Activated CD8-positive, alpha-beta memory T cell treated with anti-CD3 and anti-CD28 coated beads for 1 hour (primary cell): ENCODE data around the gene HOXB7.

Experiments
- DNase-seq, 2 donors: peaks; one replicate each; pipeline ENCODE4 v3.0.0-alpha.2; 2020; ENCODE audit warnings: low read depth in 1 of 2; ENCODE audit errors: extremely low read depth in 1 of 2

The HOXB7 gene

DNA sequence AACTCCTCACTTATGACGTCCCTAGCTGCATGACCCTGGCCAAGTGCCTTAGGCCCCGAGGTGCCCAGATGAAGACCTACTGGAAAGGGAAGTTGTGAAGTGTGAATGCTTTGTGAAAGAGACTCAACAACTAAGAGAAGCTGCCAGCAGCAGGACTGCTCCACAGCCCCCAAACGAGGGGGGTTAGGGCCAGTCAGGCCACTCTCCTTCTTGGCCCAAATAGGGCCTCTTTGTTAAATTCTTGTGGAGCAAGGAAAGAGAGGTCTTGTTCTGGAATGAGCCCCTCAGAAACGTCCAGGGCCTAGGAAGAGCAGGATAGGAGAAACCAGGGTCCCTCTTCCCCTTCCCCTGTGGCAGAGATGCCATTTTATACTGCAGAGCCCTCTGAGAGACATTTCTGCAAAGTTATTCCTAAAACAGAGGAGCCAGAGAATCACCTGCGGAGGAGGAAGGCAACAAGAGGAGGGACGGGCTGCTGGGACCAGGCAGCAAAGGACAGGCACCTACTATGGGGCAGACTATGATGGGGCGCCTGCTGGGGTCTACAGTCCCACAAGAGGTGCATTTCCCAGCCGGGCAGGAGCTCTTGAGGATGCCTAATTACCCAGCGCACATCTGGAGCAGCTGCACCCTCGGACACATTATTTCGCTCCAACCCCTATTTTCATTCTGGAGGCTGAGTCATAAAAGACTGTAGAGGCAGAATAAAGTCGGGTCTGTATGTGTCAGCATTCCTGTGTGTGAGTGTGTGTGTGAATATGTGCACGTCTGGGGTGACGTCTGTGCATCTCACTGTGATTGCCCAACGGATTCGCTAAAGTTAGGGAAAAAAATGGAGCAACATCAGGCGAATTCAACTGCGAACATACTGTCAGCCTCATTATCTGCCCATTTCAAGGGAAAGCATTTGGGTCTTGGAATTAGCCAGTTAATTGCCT lies 26.8 kb upstream of the HOXB7 start:
- DNase-seq = no peak

DNA sequence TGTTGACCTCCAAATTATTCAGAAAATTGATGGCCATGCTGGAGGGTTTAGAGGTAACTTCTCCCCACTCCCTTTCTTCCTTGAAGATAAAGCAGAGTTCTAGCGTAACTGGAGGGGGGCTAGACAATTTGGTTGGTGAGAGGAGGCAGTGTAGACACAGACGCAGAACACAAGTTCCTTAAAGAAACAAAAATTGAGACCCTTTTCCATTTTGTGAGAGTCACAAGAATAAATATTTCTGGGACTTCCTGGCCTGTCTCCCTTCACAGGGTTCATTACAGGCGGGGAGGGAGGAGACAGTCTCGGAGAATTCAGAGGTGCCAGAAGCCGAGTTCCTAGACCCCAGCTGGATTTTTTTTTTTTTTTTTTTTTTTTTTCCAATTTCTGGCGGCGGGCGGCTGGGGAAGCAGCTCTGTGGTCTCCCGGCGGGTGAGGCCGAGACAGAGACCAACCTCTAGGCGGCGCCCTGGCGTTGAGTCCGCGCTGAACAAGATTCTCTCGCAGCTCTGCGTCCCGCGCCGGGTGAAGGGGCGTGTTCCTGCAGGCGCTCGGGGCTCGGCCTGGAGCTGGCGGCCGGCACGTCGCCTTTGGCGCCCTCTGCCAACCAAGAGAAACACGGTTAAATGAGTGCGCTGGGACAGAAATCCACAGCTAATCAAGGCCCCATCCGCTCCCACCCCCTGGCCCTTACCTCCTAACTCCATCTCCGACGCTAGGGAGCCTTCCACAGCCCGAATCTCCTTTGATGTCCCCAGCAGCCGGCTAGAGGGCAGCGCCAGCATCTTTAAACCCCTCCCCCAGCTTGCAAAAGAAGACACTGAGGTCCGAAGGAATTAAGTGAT lies 25.6 kb upstream of the HOXB7 start:
- DNase-seq = peak in 1 of 2 donors; percentile 52

DNA sequence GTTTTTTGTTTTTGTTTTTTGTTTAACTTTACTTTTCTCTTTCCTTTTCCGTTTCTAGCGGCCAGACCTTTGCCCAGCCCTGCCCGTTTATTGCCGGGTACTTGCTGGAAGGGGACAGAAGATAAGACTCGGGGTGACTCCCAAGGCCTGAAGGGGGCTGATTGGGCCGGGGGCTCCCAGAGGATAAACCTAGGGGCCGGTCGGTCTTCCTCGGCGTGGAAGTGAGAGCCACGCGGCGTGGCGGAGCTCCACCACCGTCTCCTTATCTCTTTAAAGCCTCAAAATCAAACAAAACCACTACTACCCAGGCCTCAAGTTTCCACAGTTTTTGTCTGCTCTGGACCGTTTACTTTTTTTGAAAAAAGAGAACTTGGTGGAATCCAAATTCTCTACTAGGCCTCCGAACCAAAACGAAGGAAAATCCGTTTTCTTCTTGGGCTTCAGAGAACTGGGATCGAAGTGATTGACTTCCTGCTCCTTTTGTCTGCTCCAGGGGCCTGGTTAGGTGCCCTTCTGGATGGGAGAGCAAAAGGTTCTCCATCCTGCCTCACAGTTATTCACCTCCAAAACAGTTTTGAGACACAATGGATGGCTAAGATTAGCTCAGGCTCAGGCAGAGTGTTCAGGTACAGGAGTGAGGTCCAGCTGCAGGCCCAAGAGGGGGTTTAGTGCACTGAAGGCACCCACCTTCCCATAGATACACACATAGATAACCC lies 23.8 kb upstream of the HOXB7 start:
- no peak for DNase-seq

GRCh38 chr17:48633266-48633677 lies 22.5 kb upstream of the HOXB7 start:
- DNase-seq = no peak

- no peak for DNase-seq
Measured at GRCh38 chr17:48632579-48633265, 21.9 kb upstream of the HOXB7 start.

DNA sequence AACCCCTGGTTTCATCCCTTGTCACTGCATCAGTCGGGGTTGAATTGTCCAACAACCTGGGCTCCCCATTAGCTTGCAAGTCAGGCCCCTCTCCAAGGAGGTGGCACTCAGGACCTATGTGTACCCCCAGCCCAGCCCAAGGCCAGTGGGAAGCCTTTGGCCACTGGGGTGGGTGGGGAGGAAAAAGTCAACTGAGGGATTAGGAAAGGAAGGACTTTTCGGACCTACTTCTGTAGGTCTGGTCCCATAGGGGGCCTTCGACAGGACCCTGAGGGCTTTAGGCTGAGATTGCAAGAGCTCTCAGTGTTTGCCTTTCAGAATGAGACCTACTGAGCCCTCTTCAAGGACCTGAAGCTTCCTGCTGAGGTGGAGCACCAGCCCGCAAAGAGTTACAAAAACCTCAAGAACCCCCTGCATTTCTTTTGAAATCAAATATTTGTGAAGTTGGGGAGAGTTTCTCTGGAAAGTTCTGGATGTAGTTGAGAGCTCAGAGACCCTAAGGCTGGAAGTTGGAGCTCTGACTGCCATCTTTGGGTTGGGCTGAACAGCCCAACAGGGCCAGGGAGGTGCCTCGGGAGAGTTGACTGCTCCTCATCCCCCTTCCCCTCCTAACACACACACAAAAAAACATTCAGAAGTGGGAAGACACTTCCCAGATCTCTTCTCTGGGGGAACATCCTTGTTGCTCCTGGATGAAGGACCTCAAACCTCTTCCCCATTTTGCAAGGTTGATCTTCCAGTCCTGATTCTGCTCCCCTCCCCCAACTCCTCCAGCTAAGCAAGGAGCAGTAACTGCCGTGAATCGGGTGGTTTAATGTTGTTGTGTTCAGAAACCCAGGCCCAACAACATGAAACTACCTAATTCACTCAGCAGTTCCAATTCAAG lies 21.1 kb upstream of the HOXB7 start:
- DNase-seq = no peak

GRCh38 chr17:48630925-48631692 lies 20.3 kb upstream of the HOXB7 start:
- no peak for DNase-seq

DNA sequence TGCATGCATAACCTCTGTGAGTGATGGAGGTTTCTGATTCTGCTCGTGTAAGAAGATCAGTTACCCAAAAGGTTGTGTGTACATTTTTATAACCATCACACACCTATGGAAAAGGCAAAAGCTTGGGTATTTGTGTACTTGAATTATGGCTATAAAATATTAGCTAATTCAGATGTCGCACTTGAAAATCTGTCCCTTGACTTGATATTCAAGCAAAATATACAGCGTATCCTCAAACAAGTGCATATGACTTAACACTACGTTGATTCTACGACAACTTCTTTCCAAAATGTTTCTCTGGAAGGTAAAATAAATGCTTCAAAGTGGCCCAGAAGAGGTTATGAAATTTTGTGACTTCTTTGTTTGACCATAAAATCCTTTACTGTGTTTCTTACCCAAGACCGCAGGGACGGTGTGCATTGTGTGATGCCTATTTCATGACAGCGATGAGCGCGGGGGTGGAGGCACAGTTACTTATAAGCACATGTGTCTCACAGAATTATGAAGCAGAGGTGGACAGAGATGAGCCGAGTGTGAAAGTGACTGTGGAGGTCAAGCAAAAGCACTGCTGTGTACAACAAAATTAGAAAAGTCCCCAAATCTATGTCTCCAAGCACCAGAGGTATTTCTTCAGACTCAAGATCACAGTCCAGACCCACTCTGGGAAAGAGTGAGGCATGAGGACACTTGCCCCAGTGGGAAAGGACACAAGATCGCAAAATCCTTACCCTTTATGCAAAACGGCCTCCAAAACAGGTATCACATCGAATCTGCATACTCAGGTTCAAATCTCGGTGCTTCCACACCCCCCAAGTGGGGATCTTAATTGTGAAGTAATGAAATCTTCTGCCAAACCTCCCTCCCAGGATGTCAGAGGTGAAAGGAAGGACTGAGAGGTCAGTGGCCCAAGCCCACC lies 19.4 kb upstream of the HOXB7 start:
- DNase-seq = no peak

DNA sequence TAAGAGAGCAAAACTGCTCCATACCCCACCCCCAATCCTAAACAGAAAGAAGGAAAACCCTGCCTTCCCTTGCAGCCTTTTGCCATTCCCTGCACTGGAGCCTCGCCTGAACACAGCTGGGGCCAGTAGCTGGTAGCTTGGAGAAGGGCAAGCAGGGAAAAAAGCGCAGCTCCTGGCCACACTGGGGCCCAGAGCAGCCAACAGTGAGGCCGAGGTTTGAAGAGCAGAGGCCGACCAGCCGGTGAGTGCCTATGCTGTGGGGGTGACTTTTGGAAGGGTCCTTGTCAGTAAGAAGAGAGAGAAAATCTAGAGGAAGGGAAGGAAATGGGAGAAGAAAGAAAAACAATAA lies 18.6 kb upstream of the HOXB7 start:
- no peak for DNase-seq

DNA sequence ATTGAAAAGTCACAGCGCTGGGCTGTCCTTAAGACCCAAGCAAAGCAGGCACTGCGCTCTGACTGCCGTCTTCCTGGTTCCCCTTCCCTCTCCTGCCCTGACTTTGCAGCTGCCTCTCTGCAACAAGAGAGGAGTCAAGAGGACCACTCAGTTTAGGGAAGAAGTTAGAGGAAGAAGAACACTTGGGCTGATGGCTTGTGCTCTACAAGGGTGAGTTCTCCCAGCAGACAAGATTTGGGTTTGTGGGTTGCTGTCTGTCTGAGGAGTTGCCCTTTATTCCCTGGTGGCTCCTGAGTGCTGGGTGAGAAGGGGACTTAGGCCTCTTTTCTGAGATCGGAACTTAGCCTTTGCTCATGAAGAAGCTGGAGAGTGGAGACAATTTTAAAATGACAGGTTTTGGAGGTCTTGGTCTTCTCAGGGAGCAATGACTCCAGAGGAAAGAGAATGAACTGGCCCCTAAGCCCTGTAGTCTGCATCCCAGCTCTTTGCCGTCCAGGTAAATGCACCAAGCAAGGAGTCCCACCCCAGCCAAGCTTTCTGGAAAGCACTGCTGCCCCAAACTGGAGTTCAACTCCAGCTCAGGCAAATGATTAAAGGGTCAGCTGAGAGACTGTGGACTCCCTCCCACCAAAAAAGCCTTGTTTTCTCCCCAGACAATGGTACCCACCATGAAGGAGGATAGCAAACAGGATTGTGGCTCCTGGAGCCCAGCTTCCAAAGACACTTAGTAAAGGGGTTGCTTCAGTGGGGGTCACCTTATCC lies 18.0 kb upstream of the HOXB7 start:
- no peak for DNase-seq

DNA sequence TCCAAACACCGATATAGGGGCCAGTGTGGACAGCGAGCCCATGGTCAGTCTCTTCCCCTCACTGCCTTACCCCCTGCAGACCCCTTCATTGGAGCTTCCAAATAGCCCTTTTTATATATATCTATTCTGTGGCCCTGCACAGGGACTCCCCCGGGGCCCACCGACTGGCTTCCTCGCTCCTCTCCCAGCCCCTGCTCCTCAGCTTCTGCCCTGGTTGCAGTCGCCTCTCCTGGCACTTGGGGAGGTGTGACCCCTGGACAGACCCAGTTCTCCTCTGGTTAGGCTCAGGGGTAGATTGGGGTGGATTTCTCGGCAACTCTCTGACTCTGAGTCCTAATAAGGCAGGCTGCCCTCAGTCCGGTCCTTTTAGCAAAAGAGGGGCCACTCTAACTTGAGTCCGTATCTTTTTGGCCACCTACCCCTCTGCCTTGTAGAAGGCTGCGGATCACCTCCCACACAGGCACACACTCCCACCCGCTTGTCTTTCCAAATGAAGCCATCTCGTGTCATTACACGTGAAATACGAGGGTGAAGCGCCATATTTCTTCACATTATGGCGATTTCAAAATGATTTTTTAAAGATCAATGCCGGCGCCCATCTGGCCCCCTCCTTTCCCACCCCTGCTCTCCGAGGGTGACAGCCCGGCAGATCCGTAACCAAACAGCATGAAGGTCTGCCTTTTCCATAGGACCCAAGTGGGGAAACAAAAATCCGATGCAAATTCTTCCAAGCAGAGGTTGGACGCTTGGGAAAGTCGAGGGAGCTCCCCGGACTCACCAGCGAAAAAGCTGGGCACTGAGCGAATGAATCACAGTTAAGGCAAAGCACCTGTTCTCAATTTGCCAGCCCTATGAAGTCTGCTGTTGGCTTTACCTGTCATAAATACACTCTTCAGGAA lies 17.1 kb upstream of the HOXB7 start:
- no peak for DNase-seq

DNA sequence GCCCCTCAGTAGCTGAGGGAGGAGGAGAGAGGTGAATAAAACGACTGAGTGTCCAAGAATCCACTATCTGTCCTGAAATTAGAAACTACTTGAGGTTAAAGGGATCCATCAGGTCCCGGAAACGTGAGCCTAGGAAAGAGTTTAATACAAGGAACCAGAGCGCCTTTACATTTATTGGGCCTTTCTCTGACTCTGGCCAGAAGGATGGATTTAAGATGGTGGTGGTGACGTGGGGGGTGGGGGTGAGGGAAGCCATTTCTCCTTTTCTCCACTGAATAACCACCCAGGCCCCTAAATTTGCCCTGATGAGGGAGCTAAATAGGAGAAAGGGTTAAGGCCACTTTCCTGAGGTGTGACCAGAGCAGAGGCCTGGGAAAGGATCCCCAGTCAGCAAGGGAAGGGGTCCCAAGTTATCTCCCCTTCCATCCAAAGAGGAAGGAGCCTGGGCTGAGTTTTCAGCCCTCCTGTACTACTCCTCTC lies 16.3 kb upstream of the HOXB7 start:
- DNase-seq = no peak

GRCh38 chr17:48626245-48627117 lies 15.7 kb upstream of the HOXB7 start, which contains the start of gene HOXB9:
TSS of gene HOXB9 (minus strand) at chr17:48626358. CDS start at chr17:48626269, 89 bp downstream.
- no peak for DNase-seq

- DNase-seq = no peak
Measured at GRCh38 chr17:48625495-48626244, 14.9 kb upstream of the HOXB7 start.
